HepG2 (cell line): ENCODE measurements around the gene SPAG9. TPM values are rescaled to one million over a fixed set of nuclear protein-coding genes. Genes with fewer than 3 reads are reported as not detected.

Source experiments
- CENPT ChIP-seq: sonication (generic); formaldehyde crosslinking; IDR thresholded peaks from 2 replicates; pipeline ENCODE4 v1.8.0; 2022; ENCODE audit warnings: low read depth, mild to moderate bottlenecking, moderate library complexity, missing genetic modification reagents
- CREM ChIP-seq, 2 experiments: sonication (generic) in 1 of 2; formaldehyde crosslinking in 1 of 2; IDR thresholded peaks; 2 replicates each; pipeline versions ENCODE4 v1.4.0 to v1.6.1; 2016 to 2020; ENCODE audit warnings: antibody characterized with exemption in 1 of 2, mild to moderate bottlenecking in 1 of 2, missing genetic modification reagents in 1 of 2
- EZH2 ChIP-seq: conservative IDR thresholded peaks from 2 replicates; pipeline ENCODE4 v1.6.1; 2012; ENCODE audit warnings: mild to moderate bottlenecking, low read depth, low read length, moderate library complexity
- GABPB1 ChIP-seq: IDR thresholded peaks from 2 replicates; pipeline ENCODE4 v1.6.1; 2016; ENCODE audit warnings: mild to moderate bottlenecking, missing genetic modification reagents, moderate library complexity, missing compliant biosample characterization
- NFATC3 ChIP-seq: sonication (generic); formaldehyde crosslinking; IDR thresholded peaks from 2 replicates; pipeline ENCODE4 v1.5.1; 2020; ENCODE audit warnings: mild to moderate bottlenecking, missing genetic modification reagents
- NFRKB ChIP-seq: fragments of 450-650 bp; IDR thresholded peaks from 2 replicates; pipeline ENCODE4 v1.6.1; 2017
- PLRG1 ChIP-seq: fragments of 450-650 bp; conservative IDR thresholded peaks from 2 replicates; pipeline ENCODE4 v1.6.1; 2016
- REL ChIP-seq: sonication (generic); formaldehyde crosslinking; conservative IDR thresholded peaks from 2 replicates; pipeline ENCODE4 v1.8.0; 2022; ENCODE audit warnings: mild to moderate bottlenecking, missing genetic modification reagents, moderate library complexity
- SIN3A ChIP-seq: IDR thresholded peaks from 2 replicates; pipeline ENCODE4 v1.6.1; 2011; ENCODE audit warnings: low read depth, mild to moderate bottlenecking, control low read depth, low read length, borderline replicate concordance
- SP5 ChIP-seq: IDR thresholded peaks from 2 replicates; pipeline ENCODE4 v1.6.1; 2016; ENCODE audit warnings: low read depth, borderline replicate concordance
- SRSF1 ChIP-seq: fragments of 200-400 bp; formaldehyde crosslinking; optimal IDR thresholded peaks from 2 replicates; pipeline ENCODE3; 2017; ENCODE audit warnings: mild to moderate bottlenecking, low read depth, low read length, moderate library complexity
- THRA ChIP-seq: sonication (generic); formaldehyde crosslinking; IDR thresholded peaks from 2 replicates; pipeline ENCODE4 v1.4.0; 2020; ENCODE audit warnings: missing genetic modification reagents, borderline replicate concordance
- TSC22D2 ChIP-seq: sonication (generic); formaldehyde crosslinking; IDR thresholded peaks from 2 replicates; pipeline ENCODE4 v1.5.1; 2020; ENCODE audit warnings: missing genetic modification reagents, mild to moderate bottlenecking, borderline replicate concordance
- XRCC5 ChIP-seq: fragments of 200-400 bp; formaldehyde crosslinking; optimal IDR thresholded peaks from 2 replicates; pipeline ENCODE3; 2017; ENCODE audit warnings: mild to moderate bottlenecking, low read length
- ZFAT ChIP-seq: sonication (generic); formaldehyde crosslinking; conservative IDR thresholded peaks from 2 replicates; pipeline ENCODE4 v1.8.1; 2023; ENCODE audit warnings: missing genetic modification reagents, inconsistent platforms
- ZNF232 ChIP-seq: sonication (generic); formaldehyde crosslinking; IDR thresholded peaks from 2 replicates; pipeline ENCODE4 v1.4.0; 2020; ENCODE audit warnings: missing genetic modification reagents, borderline replicate concordance
- ZNF280B ChIP-seq: sonication (generic); formaldehyde crosslinking; IDR thresholded peaks from 2 replicates; pipeline ENCODE4 v1.5.0; 2020; ENCODE audit warnings: missing genetic modification reagents, mild to moderate bottlenecking, borderline replicate concordance
- ZNF430 ChIP-seq: sonication (generic); formaldehyde crosslinking; IDR thresholded peaks from 2 replicates; pipeline ENCODE4 v1.9.0; 2021; ENCODE audit warnings: mild to moderate bottlenecking, missing genetic modification reagents
- ZNF460 ChIP-seq: sonication (generic); formaldehyde crosslinking; IDR thresholded peaks from 2 replicates; pipeline ENCODE4 v1.5.1; 2020; ENCODE audit warnings: missing genetic modification reagents, mild to moderate bottlenecking, borderline replicate concordance
- ZNF558 ChIP-seq: sonication (generic); formaldehyde crosslinking; IDR thresholded peaks from 2 replicates; pipeline ENCODE4 v1.9.0; 2022; ENCODE audit warnings: mild to moderate bottlenecking, missing genetic modification reagents, borderline replicate concordance
- ZNF772 ChIP-seq: sonication (generic); formaldehyde crosslinking; IDR thresholded peaks from 2 replicates; pipeline ENCODE4 v1.5.0; 2020; ENCODE audit warnings: mild to moderate bottlenecking, missing genetic modification reagents
- ZSCAN30 ChIP-seq: sonication (generic); formaldehyde crosslinking; IDR thresholded peaks from 2 replicates; pipeline ENCODE4 v1.5.0; 2020; ENCODE audit warnings: mild to moderate bottlenecking, missing genetic modification reagents
- ZSCAN9 ChIP-seq: IDR thresholded peaks from 2 replicates; pipeline ENCODE4 v1.6.1; 2016; ENCODE audit warnings: borderline replicate concordance
- ZZZ3 ChIP-seq: sonication (generic); formaldehyde crosslinking; IDR thresholded peaks from 2 replicates; pipeline ENCODE4 v1.4.0; 2020; ENCODE audit warnings: missing genetic modification reagents, mild to moderate bottlenecking, borderline replicate concordance
- polyA plus RNA-seq, 8 experiments: library from polyadenylated mRNA; depleted of rRNA in 3 of 8; stranded (reverse) in 7 of 8; unstranded in 1 of 8; fragments of >200 nt; fragmentation: Illumina TruSeq in 4 of 8; extraction: Trizol in 4 of 8; gene quantifications; 2 replicates each; pipeline versions ENCODE4 v1.2.1 to v1.2.3, GENCODE V29; 2011 to 2016; ENCODE audit warnings: low read depth in 4 of 8, missing spikeins in 1 of 8, mixed read lengths in 1 of 8; ENCODE audit not compliant: insufficient read depth in 1 of 8
- total RNA-seq, 5 experiments: library from RNA; depleted of rRNA; stranded (reverse); fragments of >200 nt; fragmentation: Illumina TruSeq; extraction: Trizol; gene quantifications; 2 replicates each; pipeline ENCODE4 v1.2.3, GENCODE V29; 2016; ENCODE audit warnings: low read depth in 1 of 5
- TF ChIP-seq, protein P1 (sequence below): IDR thresholded peaks from 2 replicates; pipeline ENCODE4 v1.6.1; 2016

The SPAG9 gene
- total and polyA plus RNA-seq, 2 of the 13 experiments (the other 11 are each of a cell fraction or from before 2014, with no cell fraction given) = 43.2 to 78.6 TPM

GRCh38 chr17:51153210-51154072 lies 32.8 kb upstream of the SPAG9 start, which contains the start of gene NME1 (continued):
- TF ChIP-seq EZH2 (no peak), ZNF772 (CRISPR knock-in tag) (peak; percentile 100), ZNF430 (CRISPR knock-in tag) (peak; percentile 91; the same call in 1 of the 2 replicates), ZNF558 (peak; percentile 89), CREM (IDR thresholded peaks at IDR 0.05) (peak; percentile 94), CREM (CRISPR knock-in tag; IDR thresholded peaks at IDR 0.05) (peak; percentile 61; the same call in 1 of the 2 replicates), NFRKB (no peak), ZNF280B (CRISPR knock-in tag) (peak; percentile 96), PLRG1 (no peak), ZSCAN9 (CRISPR knock-in tag) (peak; percentile 98), REL (CRISPR knock-in tag) (0 out of 2 replicates have a peak, but pooled peaks have one; percentile 64), SP5 (peak; percentile 66), TSC22D2 (peak; percentile 97), NFATC3 (CRISPR knock-in tag) (peak; percentile 88; the same call in 1 of the 2 replicates), SRSF1 (peak; percentile 71), ZZZ3 (peak; percentile 99; the same call in 1 of the 2 replicates), CENPT (CRISPR knock-in tag) (peak; percentile 68; the same call in 1 of the 2 replicates), XRCC5 (peak; percentile 100), THRA (peak; percentile 88), ZNF232 (CRISPR knock-in tag) (peak; percentile 99), ZSCAN30 (CRISPR knock-in tag) (peak; percentile 99), ZFAT (CRISPR knock-in tag) (peak; percentile 89; the same call in 1 of the 2 replicates), ZNF460 (peak; percentile 83; the same call in 1 of the 2 replicates), SIN3A (peak; percentile 100), GABPB1 (peak; percentile 100)
- TF ChIP-seq, protein P1, sequence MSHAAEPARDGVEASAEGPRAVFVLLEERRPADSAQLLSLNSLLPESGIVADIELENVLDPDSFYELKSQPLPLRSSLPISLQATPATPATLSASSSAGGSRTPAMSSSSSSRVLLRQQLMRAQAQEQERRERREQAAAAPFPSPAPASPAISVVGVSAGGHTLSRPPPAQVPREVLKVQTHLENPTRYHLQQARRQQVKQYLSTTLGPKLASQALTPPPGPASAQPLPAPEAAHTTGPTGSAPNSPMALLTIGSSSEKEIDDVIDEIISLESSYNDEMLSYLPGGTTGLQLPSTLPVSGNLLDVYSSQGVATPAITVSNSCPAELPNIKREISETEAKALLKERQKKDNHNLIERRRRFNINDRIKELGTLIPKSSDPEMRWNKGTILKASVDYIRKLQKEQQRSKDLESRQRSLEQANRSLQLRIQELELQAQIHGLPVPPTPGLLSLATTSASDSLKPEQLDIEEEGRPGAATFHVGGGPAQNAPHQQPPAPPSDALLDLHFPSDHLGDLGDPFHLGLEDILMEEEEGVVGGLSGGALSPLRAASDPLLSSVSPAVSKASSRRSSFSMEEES (CRISPR knock-in tag) = peak; percentile 95
